ES-I3 (cell line): Measurements from ENCODE around the gene SLC41A3.

Source experiments
- H3K36me3 ChIP-seq: 2 replicates; pipeline ENCODE4 v1.6.1; 2013; ENCODE audit warnings: mild to moderate bottlenecking, low read length, control low read depth, moderate library complexity; ENCODE audit not compliant: insufficient read depth
- H3K4me1 ChIP-seq: 2 replicates; pipeline ENCODE4 v1.6.1; 2013; ENCODE audit warnings: mild to moderate bottlenecking, control low read depth, low read length; ENCODE audit not compliant: insufficient read depth
- H3K9ac ChIP-seq: 2 replicates; pipeline ENCODE4 v1.6.1; 2013; ENCODE audit warnings: low read depth, mild to moderate bottlenecking, low read length, moderate library complexity
- H3K9me3 ChIP-seq: 2 replicates; pipeline ENCODE4 v1.6.1; 2013; ENCODE audit warnings: mild to moderate bottlenecking, low read length, moderate library complexity; ENCODE audit not compliant: control insufficient read depth, insufficient read depth

SLC41A3 gene

DNA sequence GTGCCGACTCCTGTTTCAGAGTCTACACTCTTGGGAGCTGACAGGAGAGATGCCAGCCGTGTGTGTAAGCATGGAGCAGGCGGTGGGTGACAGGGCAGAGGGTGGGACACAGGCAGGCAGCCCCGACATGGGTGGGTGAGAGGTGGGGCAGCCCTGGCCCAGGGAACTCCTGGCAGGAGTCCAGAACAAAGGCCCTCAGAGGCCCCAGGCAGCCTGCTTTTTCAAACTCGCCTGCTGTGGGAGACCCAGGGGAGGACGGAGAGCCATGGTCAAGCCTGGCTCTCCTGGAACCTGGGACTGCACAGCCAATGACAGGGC, 29.3 kb upstream of the SLC41A3 start:
- Histone ChIP-seq H3K36me3 (no peaks in the 10 kb centered on the region), H3K9me3 (no peaks in the 10 kb centered on the region), H3K4me1 (no peaks in the 10 kb centered on the region), H3K9ac (no peak overlapping the region)

DNA sequence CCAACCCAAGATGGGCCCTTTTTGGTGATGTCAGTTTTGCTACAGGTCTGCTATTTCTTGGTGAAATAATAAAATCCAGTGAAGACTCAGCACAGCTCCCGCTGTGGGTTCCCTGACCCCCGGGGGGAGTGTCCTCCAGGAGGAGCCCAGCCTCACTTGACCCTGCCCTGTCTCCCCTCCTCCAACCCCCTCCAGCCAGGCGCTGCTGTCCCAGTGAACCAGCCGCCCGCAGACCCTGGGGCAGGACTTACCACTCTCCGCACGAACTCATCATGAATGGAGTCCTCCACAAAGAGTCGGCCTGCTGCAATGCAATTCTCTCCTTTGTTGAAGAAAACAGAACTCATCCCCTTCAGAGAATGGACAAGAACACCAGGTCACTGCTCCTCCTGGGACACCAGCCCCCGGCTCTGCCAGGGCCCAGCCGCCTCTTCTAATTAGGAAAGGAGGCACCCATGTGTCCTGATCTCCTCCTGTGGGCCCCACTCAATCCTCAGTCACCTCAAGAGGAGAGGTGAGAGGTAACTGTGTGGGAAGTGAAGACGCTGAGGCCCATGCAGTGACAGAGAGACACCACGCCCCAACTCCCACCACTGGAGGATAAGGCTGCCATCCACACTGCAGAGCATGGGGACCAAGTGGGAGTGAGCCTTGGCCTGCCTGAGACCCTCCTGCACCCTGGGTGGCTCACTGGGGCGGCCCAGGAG, 28.8 kb upstream of the SLC41A3 start:
- Histone ChIP-seq H3K36me3 (no peaks in the 10 kb centered on the region), H3K9me3 (no peaks in the 10 kb centered on the region), H3K4me1 (no peaks in the 10 kb centered on the region), H3K9ac (no peak overlapping the region)

DNA sequence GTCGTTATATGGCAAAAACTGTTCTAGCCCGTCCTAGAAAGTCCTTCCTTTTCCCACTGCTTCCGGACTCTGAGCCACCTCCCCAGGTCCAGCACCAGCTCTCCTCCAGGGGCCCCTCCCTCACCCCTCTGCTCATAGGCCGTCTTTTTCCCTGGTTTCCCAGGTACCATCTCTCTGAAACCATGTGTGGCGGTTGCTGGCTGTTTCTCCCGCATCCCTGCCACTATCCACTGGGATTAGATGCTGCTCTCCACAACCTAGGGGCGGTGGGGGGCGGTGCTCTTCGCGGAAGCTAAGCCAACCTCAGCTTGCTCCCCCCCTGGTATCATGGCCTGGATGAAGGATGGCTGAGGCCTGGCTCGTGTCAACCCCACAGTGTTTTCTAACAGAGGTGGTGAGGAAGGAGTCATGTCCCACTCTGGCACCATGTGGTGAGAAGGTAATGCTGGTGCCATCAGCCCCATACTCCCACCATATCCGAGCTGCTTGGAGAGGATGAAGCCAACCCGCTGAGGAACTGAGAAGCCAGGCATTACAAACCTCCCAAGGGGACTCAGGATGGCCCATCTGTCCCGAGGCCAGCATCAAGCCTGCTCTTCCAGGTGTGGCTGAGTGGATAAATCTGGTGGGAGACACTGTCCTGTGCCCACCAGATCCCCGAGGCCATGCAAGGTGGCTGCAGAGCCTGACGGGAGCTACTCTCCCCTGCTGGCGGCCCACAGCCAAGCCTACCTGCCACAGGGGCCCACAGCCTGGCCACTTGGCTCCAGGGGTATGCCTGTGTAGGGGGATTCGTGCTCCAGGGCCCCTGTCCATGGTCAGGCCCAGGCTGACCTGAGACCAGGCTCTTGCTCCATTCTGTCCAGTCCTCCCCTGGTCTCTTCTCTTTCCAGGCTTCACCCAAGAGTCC, 27.9 kb upstream of the SLC41A3 start:
- no peaks in the 10 kb centered on the region for H3K9me3 ChIP-seq
- H3K9ac ChIP-seq, result no peak overlapping the region
- no peaks in the 10 kb centered on the region for H3K4me1 ChIP-seq
- H3K36me3 ChIP-seq, result no peaks in the 10 kb centered on the region

DNA sequence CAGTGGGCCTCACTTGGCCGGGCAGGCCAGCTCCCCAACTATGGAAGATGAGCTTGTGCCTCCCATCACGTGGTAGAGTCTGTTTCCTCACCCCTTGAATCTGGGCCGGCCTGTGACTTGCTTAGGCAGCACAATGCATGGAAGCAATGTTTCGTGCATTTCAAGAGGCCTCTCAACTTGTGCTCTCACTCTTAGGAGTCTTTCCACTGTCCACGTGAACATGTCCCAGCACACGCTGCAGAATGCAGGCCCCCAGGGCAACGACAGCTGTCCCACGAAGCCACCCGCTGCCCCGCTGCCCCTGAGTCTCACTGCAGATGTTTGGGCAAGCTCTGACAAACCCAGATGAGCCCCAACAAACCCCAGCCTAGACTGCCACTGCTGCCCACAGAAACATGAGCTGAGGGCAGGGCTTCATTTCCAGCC, 27.2 kb upstream of the SLC41A3 start:
- H3K36me3 ChIP-seq, result no peaks in the 10 kb centered on the region
- H3K9me3 ChIP-seq, result no peaks in the 10 kb centered on the region
- H3K9ac ChIP-seq, result no peak overlapping the region
- no peaks in the 10 kb centered on the region for H3K4me1 ChIP-seq

- Histone ChIP-seq H3K36me3 (no peaks in the 10 kb centered on the region), H3K4me1 (no peaks in the 10 kb centered on the region), H3K9me3 (no peaks in the 10 kb centered on the region), H3K9ac (no peak overlapping the region)
Measured at GRCh38 chr3:126110431-126111125, 26.7 kb upstream of the SLC41A3 start.

DNA sequence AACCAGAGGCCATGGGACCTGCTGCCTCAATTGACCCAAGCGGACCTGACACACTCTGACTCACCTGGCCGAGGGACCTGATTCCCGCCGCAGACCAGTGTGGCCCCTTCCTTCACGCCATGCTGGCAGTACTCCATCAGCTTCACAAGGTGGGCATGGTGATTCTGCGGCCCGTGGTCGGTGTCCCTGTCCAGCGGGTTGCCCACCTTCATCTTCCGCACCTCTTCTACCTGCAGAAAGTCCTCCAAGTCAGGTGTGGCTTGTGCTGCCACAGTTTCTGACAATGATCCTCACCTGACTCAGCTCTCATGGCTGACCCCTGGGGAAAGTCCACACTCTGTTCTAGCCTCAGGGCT, 25.9 kb upstream of the SLC41A3 start:
- Histone ChIP-seq H3K9ac (no peak overlapping the region), H3K9me3 (no peaks in the 10 kb centered on the region), H3K36me3 (no peaks in the 10 kb centered on the region), H3K4me1 (no peaks in the 10 kb centered on the region)

DNA sequence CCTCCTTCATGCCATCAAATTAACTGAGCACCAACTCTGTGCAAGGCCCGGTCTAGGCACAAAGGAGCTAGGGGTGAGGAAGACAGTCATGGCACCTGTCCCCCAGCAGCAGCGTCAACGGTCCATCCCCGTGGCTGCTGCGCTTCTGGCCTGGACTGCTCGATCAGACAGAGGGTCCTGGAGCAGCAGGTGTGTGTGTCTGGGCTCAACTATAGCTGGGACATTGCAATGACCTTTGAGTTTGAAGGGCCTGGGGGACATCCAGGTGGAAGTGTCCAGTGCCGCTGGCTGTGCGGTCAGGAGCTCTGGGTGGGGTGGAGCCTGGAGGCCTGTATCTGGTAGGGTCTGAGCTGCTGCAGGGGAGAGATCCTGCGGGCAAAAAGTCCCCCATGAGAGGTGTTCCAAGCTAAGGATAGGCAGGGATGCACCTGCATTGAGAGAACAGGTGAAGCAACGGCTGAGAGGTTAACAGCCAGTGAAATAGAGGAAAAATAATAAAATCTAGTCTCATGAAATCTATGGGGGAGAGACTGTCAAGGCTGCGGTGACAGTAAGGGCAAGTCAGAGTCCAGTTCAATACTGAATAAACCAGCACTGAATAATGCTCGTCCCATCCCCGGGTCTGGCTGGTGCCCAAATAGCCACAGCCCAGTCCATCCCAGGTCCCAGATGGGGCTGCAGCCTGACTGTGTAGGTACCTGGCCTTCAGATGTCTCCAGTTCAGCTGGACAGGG, 25.4 kb upstream of the SLC41A3 start:
- H3K4me1 ChIP-seq, result no peaks in the 10 kb centered on the region
- H3K36me3 ChIP-seq, result no peaks in the 10 kb centered on the region
- H3K9me3 ChIP-seq, result no peaks in the 10 kb centered on the region
- H3K9ac ChIP-seq, result no peak overlapping the region

DNA sequence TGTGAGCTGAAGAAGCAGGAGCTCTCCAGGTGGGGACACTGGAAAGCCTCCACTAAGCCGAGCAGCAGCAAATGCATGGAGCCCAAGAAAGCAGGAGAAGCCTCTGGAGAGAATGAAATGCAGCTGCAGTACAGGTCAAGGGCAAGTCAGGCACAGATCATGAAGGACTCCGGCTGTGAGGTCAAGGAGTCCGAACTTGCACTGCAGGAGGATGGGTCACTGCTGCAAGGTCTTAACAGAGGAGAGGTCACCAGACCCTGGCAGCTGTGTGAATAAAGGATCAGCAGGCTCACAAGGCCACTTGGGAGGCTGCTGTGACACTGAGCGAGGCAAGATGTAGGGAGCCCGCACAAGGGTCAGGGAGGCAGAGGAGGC, 24.7 kb upstream of the SLC41A3 start:
- H3K36me3 ChIP-seq, result no peaks in the 10 kb centered on the region
- no peaks in the 10 kb centered on the region for H3K9me3 ChIP-seq
- H3K9ac ChIP-seq, result no peak overlapping the region
- no peaks in the 10 kb centered on the region for H3K4me1 ChIP-seq

DNA sequence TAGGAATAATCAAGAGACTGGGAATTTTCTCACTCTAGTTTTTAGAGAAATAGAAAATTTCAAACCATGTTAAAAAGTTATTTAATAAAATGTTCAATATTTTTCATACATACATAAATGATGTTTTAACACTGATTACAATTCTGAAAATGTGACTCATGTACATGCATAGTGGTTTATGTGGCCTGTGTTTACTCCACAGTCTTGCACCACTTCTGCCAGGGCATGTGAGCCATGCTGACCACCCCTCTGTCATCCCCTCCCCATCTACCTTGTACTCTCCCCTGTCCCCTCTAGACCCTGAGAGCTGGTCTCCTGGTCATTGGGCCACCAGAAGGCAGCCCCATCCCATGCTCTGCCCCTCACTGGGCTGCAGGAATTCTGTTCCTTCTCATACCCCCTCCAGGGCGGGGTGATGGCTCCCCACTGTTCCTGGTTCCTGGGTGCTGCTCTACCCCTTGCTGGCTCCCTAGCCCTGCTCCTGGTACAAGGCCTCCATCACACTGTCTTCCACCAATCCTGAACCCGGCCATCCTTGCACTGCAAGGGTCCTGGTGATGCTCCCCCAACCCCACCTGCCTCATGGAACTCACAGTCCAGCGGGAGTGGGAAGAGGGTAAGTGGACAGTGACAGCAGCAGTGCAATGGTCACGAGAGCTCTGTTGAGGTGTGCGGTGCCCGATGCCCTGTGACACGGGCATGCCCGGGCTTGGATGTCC, 24.2 kb upstream of the SLC41A3 start:
- Histone ChIP-seq H3K4me1 (no peaks in the 10 kb centered on the region), H3K36me3 (no peaks in the 10 kb centered on the region), H3K9me3 (no peaks in the 10 kb centered on the region), H3K9ac (no peak overlapping the region)

DNA sequence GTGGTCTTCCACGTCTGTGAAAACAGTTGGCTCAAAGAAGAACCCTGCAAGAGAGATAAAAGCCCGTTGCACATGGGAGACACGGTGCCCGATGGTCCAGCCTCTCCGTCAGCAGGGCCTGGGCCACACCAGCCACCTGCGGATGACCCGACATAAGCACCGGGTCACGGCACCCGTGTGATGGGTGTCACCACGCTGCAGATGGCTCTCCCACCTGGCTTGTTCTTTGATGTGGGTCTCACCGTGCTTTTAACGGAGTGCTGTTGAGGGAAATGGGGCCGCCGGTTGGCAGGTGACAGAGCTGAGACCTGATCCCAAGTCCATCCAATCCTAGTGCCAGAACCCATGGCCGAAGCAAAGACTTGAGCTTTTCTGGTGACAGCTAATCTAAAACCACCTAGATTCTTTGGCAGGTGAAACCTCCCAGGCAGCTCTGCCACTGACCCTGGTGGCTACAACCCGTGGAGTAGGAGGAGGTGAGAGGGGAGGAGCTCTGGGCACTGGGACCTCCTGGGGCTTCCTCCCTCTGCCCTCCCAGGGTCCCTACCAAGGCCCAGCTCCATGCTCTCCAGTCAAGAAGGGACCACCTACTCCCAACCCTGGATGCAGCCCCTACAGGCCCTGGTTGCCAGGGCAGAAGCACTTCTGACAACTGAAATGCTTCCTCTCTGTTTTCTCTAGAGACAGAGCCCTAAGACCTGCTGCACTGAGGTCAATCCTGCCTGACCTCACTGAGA, 23.4 kb upstream of the SLC41A3 start:
- Histone ChIP-seq H3K9me3 (no peaks in the 10 kb centered on the region), H3K9ac (no peak overlapping the region), H3K4me1 (no peaks in the 10 kb centered on the region), H3K36me3 (no peaks in the 10 kb centered on the region)

DNA sequence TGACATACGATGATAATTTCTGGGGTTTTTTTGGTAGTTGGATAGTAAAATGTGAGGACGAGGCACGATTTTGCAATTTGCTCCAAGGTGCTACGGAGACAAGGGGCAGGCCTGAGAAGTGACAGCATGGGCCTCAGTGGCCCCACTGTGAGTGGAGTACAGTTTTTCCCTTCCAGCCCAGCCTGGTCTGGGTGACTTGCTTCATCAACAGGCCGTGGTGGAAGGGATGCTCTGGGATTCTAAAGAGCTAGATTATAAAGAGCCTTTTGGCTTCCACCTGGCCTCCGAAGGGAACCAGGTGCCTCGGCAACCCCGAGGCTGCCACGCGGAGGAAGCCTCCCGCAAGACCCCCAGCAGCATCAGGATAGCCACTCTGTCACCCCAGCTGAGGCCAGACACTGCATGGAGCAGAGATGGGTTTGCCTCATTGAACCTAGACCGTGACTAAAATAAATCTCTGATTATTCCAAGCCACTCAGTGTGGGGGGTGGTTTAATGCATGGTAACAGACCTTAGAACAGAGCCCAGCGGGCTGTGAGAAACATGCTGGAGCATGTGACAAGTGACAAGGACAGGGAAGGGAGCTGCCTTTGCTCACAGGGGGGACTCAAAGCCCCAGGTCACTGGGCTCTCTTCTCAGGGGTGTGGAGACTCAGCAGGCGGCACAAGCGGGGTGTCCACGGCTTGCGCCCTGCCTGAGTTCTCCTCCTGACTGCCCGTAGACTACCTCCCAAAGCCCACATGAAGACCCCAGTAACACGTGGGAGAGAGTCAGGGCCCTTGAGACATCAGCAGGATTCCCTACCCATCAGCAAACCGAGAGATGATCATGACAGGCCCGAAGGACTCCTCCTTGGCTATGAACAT, 22.6 kb upstream of the SLC41A3 start:
- H3K9ac ChIP-seq, result no peak overlapping the region
- no peaks in the 10 kb centered on the region for H3K36me3 ChIP-seq
- H3K4me1 ChIP-seq, result no peaks in the 10 kb centered on the region
- no peaks in the 10 kb centered on the region for H3K9me3 ChIP-seq

- H3K36me3 ChIP-seq, result no peaks in the 10 kb centered on the region
- no peak overlapping the region for H3K9ac ChIP-seq
- no peaks in the 10 kb centered on the region for H3K4me1 ChIP-seq
- no peaks in the 10 kb centered on the region for H3K9me3 ChIP-seq
Measured at GRCh38 chr3:126105691-126106187, 21.8 kb upstream of the SLC41A3 start.
